ENCODE results near the gene BEST4. TPM values are rescaled to one million over a fixed set of nuclear protein-coding genes. Genes with fewer than 3 reads are reported as not detected.

BEST4 gene
- polyA plus RNA-seq, 1 of the 3 experiments (the other 2 are of a cell fraction) = 0.12 TPM

DNA sequence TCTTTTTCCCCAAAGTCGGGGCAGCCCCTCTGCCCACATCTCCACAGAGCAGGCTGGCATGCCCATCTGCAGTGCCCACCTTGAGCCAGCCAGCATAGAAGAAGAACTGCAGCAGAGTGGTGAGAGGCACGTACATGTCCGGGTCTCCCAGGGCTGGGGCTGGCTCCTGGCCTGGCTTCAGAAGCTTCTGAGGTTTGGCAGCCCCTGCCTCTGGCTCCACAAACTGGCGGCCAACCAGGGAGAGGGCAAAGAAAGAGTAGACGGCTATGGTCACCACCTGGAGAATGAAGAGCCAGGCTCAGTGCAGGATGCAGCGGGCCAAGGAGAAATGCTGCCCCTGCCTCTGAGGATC lies 3.0 kb downstream of the BEST4 start (continued):
- no peak for TF ChIP-seq EZH2phosphoT487 (IDR thresholded peaks at IDR 0.05; ENCODE audit: borderline replicate concordance, low read depth)
- TF ChIP-seq, protein P1, sequence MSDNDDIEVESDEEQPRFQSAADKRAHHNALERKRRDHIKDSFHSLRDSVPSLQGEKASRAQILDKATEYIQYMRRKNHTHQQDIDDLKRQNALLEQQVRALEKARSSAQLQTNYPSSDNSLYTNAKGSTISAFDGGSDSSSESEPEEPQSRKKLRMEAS (IDR thresholded peaks at IDR 0.05; ENCODE audit: low read depth) = no peak
- no peak for TF ChIP-seq NRF1 (IDR thresholded peaks at IDR 0.05; ENCODE audit: low read depth, low read length)
- TF ChIP-seq MEF2A (IDR thresholded peaks at IDR 0.05; ENCODE audit: borderline replicate concordance, low read depth) = no peak
- no peak for TF ChIP-seq POLR2AphosphoS5 (IDR thresholded peaks at IDR 0.05; ENCODE audit: low read depth, low read length)
- TF ChIP-seq RFX5 (IDR thresholded peaks at IDR 0.05; ENCODE audit: low read length) = no peak
- TF ChIP-seq TAF1 (IDR thresholded peaks at IDR 0.05; ENCODE audit: borderline replicate concordance, low read depth, low read length) = no peak

- ChIA-PET POLR2A (interaction anchor here (1.3 to 2.3 kb wide), 2 partner anchors 9 to 24 kb away, joined by 7 to 10 read pairs; partner anchors contain the start of genes BTBD19 and RPS8), CTCF (interaction anchor here (0.7 to 1.6 kb wide), 6 partner anchors 9 to 69 kb away, joined by 3 to 5 read pairs (median 4); partner anchors contain the start of genes PLK3 and RPS8)
- H3K9ac ChIP-seq = no peak overlapping the region
- 58% methylated on average over 26 of the region's 71 CpGs for WGBS (ENCODE audit: low lambda C conversion rate)
- no peak overlapping the region for H3K4me2 ChIP-seq
- H3K4me1 ChIP-seq (ENCODE audit: control insufficient read depth in 1 of 2, insufficient read depth in 2 of 2, low read depth in 1 of 2, low read length in 1 of 2) = peaks cover 0 to 5% of the 10 kb centered on the region in 2 experiments; a peak in 1 of 4 replicates
- H4K20me1 ChIP-seq (ENCODE audit: insufficient read depth) = peaks cover 6% of the 10 kb centered on the region; the same call in 1 of the 2 replicates
- H3K27ac ChIP-seq (ENCODE audit: low read depth in 2 of 2, low read length in 1 of 2) = no peak overlapping the region
- no peak overlapping the region for H3K4me3 ChIP-seq (ENCODE audit: low read depth in 2 of 2, low read length in 1 of 2)
- H3K36me3 ChIP-seq (replicated peaks in 1 of 2; ENCODE audit: control insufficient read depth in 1 of 2, insufficient read depth in 2 of 2, low read length in 1 of 2) = peaks cover 0 to 24% of the 10 kb centered on the region in 2 experiments
- H3K9me2 ChIP-seq = no peaks in the 10 kb centered on the region
- no peaks in the 10 kb centered on the region for H3K9me3 ChIP-seq
- H2AFZ ChIP-seq (ENCODE audit: low read depth) = no peak overlapping the region
- no peaks in the 10 kb centered on the region for H3K27me3 ChIP-seq (ENCODE audit: insufficient read depth)
- DNase-seq = peak; percentile 80
- H3K79me2 ChIP-seq (ENCODE audit: insufficient read depth) = peaks cover 3% of the 10 kb centered on the region; the same call in 1 of the 2 replicates
- peaks cover 33% of the 10 kb centered on the region for H3F3A ChIP-seq (replicated peaks; ENCODE audit: insufficient read depth)
- TF ChIP-seq, protein P2, sequence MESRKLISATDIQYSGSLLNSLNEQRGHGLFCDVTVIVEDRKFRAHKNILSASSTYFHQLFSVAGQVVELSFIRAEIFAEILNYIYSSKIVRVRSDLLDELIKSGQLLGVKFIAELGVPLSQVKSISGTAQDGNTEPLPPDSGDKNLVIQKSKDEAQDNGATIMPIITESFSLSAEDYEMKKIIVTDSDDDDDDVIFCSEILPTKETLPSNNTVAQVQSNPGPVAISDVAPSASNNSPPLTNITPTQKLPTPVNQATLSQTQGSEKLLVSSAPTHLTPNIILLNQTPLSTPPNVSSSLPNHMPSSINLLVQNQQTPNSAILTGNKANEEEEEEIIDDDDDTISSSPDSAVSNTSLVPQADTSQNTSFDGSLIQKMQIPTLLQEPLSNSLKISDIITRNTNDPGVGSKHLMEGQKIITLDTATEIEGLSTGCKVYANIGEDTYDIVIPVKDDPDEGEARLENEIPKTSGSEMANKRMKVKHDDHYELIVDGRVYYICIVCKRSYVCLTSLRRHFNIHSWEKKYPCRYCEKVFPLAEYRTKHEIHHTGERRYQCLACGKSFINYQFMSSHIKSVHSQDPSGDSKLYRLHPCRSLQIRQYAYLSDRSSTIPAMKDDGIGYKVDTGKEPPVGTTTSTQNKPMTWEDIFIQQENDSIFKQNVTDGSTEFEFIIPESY (IDR thresholded peaks at IDR 0.05; ENCODE audit: borderline replicate concordance, low read depth) = no peak
- TF ChIP-seq PBX3 (IDR thresholded peaks at IDR 0.05) = no peak
- no peak for TF ChIP-seq TAF1 (IDR thresholded peaks at IDR 0.05; ENCODE audit: borderline replicate concordance, low read depth, low read length)
- TF ChIP-seq, protein P3, sequence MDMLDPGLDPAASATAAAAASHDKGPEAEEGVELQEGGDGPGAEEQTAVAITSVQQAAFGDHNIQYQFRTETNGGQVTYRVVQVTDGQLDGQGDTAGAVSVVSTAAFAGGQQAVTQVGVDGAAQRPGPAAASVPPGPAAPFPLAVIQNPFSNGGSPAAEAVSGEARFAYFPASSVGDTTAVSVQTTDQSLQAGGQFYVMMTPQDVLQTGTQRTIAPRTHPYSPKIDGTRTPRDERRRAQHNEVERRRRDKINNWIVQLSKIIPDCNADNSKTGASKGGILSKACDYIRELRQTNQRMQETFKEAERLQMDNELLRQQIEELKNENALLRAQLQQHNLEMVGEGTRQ (IDR thresholded peaks at IDR 0.05; ENCODE audit: borderline replicate concordance, low read depth, low read length) = no peak
- TF ChIP-seq RCOR1 (IDR thresholded peaks at IDR 0.05; ENCODE audit: low read length) = no peak
- TF ChIP-seq, protein P4, sequence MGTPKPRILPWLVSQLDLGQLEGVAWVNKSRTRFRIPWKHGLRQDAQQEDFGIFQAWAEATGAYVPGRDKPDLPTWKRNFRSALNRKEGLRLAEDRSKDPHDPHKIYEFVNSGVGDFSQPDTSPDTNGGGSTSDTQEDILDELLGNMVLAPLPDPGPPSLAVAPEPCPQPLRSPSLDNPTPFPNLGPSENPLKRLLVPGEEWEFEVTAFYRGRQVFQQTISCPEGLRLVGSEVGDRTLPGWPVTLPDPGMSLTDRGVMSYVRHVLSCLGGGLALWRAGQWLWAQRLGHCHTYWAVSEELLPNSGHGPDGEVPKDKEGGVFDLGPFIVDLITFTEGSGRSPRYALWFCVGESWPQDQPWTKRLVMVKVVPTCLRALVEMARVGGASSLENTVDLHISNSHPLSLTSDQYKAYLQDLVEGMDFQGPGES (IDR thresholded peaks at IDR 0.05; ENCODE audit: low read depth, low read length) = no peak
- no peak for TF ChIP-seq FOSL2 (IDR thresholded peaks at IDR 0.05; ENCODE audit: borderline replicate concordance, low read depth)
- TF ChIP-seq MXI1 (IDR thresholded peaks at IDR 0.05; ENCODE audit: low read depth, low read length) = no peak
- no peak for TF ChIP-seq POLR2AphosphoS5 (IDR thresholded peaks at IDR 0.05; ENCODE audit: low read depth, low read length)
- no peak for TF ChIP-seq RFX5 (IDR thresholded peaks at IDR 0.05; ENCODE audit: low read length)
- no peak for TF ChIP-seq SIN3A (IDR thresholded peaks at IDR 0.05; ENCODE audit: borderline replicate concordance, low read depth, low read length)
- TF ChIP-seq, protein P5, sequence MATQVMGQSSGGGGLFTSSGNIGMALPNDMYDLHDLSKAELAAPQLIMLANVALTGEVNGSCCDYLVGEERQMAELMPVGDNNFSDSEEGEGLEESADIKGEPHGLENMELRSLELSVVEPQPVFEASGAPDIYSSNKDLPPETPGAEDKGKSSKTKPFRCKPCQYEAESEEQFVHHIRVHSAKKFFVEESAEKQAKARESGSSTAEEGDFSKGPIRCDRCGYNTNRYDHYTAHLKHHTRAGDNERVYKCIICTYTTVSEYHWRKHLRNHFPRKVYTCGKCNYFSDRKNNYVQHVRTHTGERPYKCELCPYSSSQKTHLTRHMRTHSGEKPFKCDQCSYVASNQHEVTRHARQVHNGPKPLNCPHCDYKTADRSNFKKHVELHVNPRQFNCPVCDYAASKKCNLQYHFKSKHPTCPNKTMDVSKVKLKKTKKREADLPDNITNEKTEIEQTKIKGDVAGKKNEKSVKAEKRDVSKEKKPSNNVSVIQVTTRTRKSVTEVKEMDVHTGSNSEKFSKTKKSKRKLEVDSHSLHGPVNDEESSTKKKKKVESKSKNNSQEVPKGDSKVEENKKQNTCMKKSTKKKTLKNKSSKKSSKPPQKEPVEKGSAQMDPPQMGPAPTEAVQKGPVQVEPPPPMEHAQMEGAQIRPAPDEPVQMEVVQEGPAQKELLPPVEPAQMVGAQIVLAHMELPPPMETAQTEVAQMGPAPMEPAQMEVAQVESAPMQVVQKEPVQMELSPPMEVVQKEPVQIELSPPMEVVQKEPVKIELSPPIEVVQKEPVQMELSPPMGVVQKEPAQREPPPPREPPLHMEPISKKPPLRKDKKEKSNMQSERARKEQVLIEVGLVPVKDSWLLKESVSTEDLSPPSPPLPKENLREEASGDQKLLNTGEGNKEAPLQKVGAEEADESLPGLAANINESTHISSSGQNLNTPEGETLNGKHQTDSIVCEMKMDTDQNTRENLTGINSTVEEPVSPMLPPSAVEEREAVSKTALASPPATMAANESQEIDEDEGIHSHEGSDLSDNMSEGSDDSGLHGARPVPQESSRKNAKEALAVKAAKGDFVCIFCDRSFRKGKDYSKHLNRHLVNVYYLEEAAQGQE (IDR thresholded peaks at IDR 0.05; ENCODE audit: low read depth, low read length) = no peak
- TF ChIP-seq ELF1 (IDR thresholded peaks at IDR 0.05) = no peak
- no peak for TF ChIP-seq YY1 (IDR thresholded peaks at IDR 0.05; ENCODE audit: low read depth)
- TF ChIP-seq EZH2phosphoT487 (IDR thresholded peaks at IDR 0.05; ENCODE audit: borderline replicate concordance, low read depth) = no peak
These were observed 3.6 kb downstream of the BEST4 start for GRCh38 chr1:44784094-44785028.

Data from SK-N-SH (cell line).